PC-3 (cell line): ENCODE results near the gene AGFG1. TPM values are rescaled to one million over a fixed set of nuclear protein-coding genes. Genes with fewer than 3 reads are reported as not detected.

Experiments
- ATAC-seq: fragments of 200-7000 bp; cut with Tn5 transposase; 2 replicates; pipeline ENCODE4 v1.9.1; 2020; ENCODE audit warnings: mild to moderate bottlenecking, moderate library complexity
- BruUV-seq: library from RNA; stranded (reverse); fragments of 400-500 nt; replicated peaks from 2 replicates; lab custom pipeline; 2021; lab: Mats Ljungman, UMichigan
- CTCF ChIA-PET: fragments of 300-600 bp; sonication (Branson Sonifier 250); formaldehyde crosslinking; loops from one replicate; lab custom pipeline; 2022; ENCODE audit warnings: antibody characterized with exemption; lab: Charles Lee
- POLR2A ChIA-PET: fragments of 300-600 bp; sonication (Branson Sonifier 250); formaldehyde crosslinking; loops from one replicate; lab custom pipeline; 2022; ENCODE audit warnings: antibody characterized with exemption; ENCODE audit not compliant: unreplicated experiment; lab: Charles Lee
- DNase-seq: peaks from one replicate; pipeline ENCODE4 v3.0.0-alpha.2; 2015
- H2AFZ ChIP-seq: fragments of 300-600 bp; sonication (generic); 2 replicates; pipeline ENCODE4 v1.6.0; 2016; ENCODE audit warnings: antibody characterized with exemption, low read length
- H3F3A ChIP-seq: fragments of 300-600 bp; sonication (generic); one replicate; pipeline ENCODE4 v1.6.0; 2017; ENCODE audit warnings: antibody characterized with exemption, low read length, control low read depth, mild to moderate bottlenecking; ENCODE audit not compliant: unreplicated experiment
- H3K27ac ChIP-seq: fragments of 300-600 bp; sonication (generic); 2 replicates; pipeline ENCODE4 v1.5.1; 2016; ENCODE audit warnings: mild to moderate bottlenecking, low read length
- H3K27me3 ChIP-seq: fragments of 300-600 bp; sonication (generic); 2 replicates; pipeline ENCODE4 v1.6.1; 2016; ENCODE audit warnings: low read length, mixed read lengths
- H3K36me3 ChIP-seq: fragments of 300-600 bp; sonication (generic); 2 replicates; pipeline ENCODE4 v1.6.1; 2016; ENCODE audit warnings: low read depth, mixed run types, low read length, mixed read lengths
- H3K4me1 ChIP-seq: fragments of 300-600 bp; sonication (generic); 2 replicates; pipeline ENCODE4 v1.5.1; 2016; ENCODE audit warnings: low read length; ENCODE audit not compliant: insufficient read depth
- H3K4me2 ChIP-seq: fragments of 300-600 bp; sonication (generic); 2 replicates; pipeline ENCODE4 v1.6.0; 2016; ENCODE audit warnings: low read length
- H3K4me3 ChIP-seq: fragments of 300-600 bp; sonication (generic); 2 replicates; pipeline ENCODE4 v1.5.1; 2016; ENCODE audit warnings: mild to moderate bottlenecking, low read length, mixed read lengths
- H3K79me2 ChIP-seq: fragments of 300-600 bp; sonication (generic); 2 replicates; pipeline ENCODE4 v1.6.1; 2017; ENCODE audit warnings: low read length, mixed read lengths
- H3K9ac ChIP-seq: fragments of 300-600 bp; sonication (generic); 2 replicates; pipeline ENCODE4 v1.6.0; 2016; ENCODE audit warnings: mild to moderate bottlenecking, low read length
- H3K9me2 ChIP-seq: fragments of 300-600 bp; sonication (generic); replicated peaks from 2 replicates; pipeline ENCODE4 v1.6.1; 2016; ENCODE audit warnings: mixed run types, low read length, mixed read lengths
- H3K9me3 ChIP-seq: fragments of 300-600 bp; sonication (generic); 2 replicates; pipeline ENCODE4 v1.6.1; 2016; ENCODE audit warnings: low read length, mixed read lengths
- H4K20me1 ChIP-seq: fragments of 300-600 bp; sonication (generic); 2 replicates; pipeline ENCODE4 v1.6.1; 2016; ENCODE audit warnings: low read length, mixed read lengths
- EZH2 ChIP-seq: fragments of 300-600 bp; sonication (generic); IDR thresholded peaks from one replicate; pipeline ENCODE4 v1.6.1; 2017; ENCODE audit warnings: antibody characterized with exemption, mild to moderate bottlenecking, low read length; ENCODE audit not compliant: unreplicated experiment
- EZH2phosphoT487 ChIP-seq: fragments of 300-600 bp; sonication (generic); IDR thresholded peaks from 2 replicates; pipeline ENCODE4 v1.6.1; 2018; ENCODE audit warnings: mild to moderate bottlenecking, antibody characterized with exemption, low read length, borderline replicate concordance
- intact Hi-C: fragments of 100-400 bp; cut with micrococcal nuclease; formaldehyde crosslinking; loops from 2 replicates; pipeline ENCODE4 v1.9.0; 2023
- total RNA-seq: library from RNA; depleted of rRNA; stranded (reverse); fragments of >200 nt; gene quantifications from 2 replicates; pipeline ENCODE4 v1.2.3, GENCODE V29; 2014
- TF ChIP-seq, protein P1 (sequence below): fragments of 300-600 bp; sonication (generic); conservative IDR thresholded peaks from 2 replicates; pipeline ENCODE4 v1.5.1; 2017; ENCODE audit warnings: antibody characterized with exemption, low read depth, mild to moderate bottlenecking, low read length

Gene AGFG1
- total RNA-seq, 1 experiment from 2014 or later: 56.3 TPM

DNA sequence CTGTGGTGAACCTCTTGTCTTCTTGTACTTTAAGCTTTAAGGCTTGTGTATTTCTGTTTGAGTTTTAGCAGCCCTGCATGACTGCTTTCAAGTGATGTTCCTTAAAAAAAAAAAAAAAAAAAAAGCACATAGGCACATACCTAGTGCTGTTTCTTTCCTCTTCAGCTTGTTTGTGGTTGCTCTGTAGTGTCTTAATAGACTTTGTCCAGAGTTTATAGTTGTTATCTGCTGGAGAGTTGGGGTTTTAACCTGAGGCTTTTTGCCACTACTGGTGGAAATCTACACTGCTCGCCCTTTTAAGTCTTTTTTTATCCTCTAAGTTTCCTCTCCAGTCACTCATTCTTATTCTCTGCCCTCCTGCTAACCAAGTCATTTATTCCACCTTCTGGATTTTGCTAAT is 34.5 kb downstream of the AGFG1 start:
- Histone ChIP-seq H3K79me2 (peaks cover 100% of the 10 kb centered on the region), H2AFZ (no peak overlapping the region), H3K9me3 (no peaks in the 10 kb centered on the region), H3K27me3 (no peaks in the 10 kb centered on the region), H3K4me3 (no peak overlapping the region), H3K4me2 (no peak overlapping the region), H3K9me2 (no peaks in the 10 kb centered on the region), H3K36me3 (no peaks in the 10 kb centered on the region), H3K27ac (no peak overlapping the region), H3F3A (no peaks in the 10 kb centered on the region), H4K20me1 (peaks cover 42% of the 10 kb centered on the region), H3K4me1 (peaks cover 55% of the 10 kb centered on the region), H3K9ac (no peak overlapping the region)
- CTCF ChIA-PET: no interaction called here
- POLR2A ChIA-PET: no interaction called here
- no TSS peak for BruUV-seq
- ATAC-seq (no peak), DNase-seq (no peak)
- TF ChIP-seq EZH2phosphoT487 (no peak), EZH2 (no peak)
- TF ChIP-seq, protein P1, sequence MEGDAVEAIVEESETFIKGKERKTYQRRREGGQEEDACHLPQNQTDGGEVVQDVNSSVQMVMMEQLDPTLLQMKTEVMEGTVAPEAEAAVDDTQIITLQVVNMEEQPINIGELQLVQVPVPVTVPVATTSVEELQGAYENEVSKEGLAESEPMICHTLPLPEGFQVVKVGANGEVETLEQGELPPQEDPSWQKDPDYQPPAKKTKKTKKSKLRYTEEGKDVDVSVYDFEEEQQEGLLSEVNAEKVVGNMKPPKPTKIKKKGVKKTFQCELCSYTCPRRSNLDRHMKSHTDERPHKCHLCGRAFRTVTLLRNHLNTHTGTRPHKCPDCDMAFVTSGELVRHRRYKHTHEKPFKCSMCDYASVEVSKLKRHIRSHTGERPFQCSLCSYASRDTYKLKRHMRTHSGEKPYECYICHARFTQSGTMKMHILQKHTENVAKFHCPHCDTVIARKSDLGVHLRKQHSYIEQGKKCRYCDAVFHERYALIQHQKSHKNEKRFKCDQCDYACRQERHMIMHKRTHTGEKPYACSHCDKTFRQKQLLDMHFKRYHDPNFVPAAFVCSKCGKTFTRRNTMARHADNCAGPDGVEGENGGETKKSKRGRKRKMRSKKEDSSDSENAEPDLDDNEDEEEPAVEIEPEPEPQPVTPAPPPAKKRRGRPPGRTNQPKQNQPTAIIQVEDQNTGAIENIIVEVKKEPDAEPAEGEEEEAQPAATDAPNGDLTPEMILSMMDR: no peak
- intact Hi-C loops: no loop called here

DNA sequence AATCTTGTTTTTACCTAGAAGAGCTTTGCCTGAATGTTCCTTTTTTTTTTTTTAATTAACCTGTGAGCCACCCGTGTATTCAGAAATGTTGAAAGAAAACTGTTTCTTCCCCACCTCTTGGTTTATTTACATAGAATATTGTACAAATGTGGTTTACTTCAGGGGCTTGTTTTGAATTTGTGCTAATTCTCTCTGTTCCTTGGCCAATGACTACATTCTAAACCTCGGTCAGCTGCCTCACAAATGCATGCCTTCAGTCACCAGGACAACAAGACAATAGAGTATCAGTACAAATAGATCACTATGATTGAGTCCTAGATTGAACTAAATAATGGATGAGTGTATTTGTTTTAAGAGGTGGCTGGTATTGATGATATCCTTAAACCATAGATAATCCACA is 36.0 kb downstream of the AGFG1 start:
- Histone ChIP-seq H3K9ac (no peak overlapping the region), H3K36me3 (no peaks in the 10 kb centered on the region), H3K4me1 (peaks cover 52% of the 10 kb centered on the region), H3K27ac (no peak overlapping the region), H4K20me1 (peaks cover 54% of the 10 kb centered on the region), H3K79me2 (peaks cover 100% of the 10 kb centered on the region), H3K4me2 (no peak overlapping the region), H3K27me3 (no peaks in the 10 kb centered on the region), H2AFZ (no peak overlapping the region), H3F3A (no peaks in the 10 kb centered on the region), H3K4me3 (no peak overlapping the region), H3K9me2 (no peaks in the 10 kb centered on the region), H3K9me3 (no peaks in the 10 kb centered on the region)
- POLR2A ChIA-PET: no interaction called here
- DNase-seq (no peak), ATAC-seq (no peak)
- intact Hi-C loops: no loop called here
- TF ChIP-seq, protein P1: no peak
- TF ChIP-seq EZH2 (no peak), EZH2phosphoT487 (no peak)
- no TSS peak for BruUV-seq
- CTCF ChIA-PET: no interaction called here

DNA sequence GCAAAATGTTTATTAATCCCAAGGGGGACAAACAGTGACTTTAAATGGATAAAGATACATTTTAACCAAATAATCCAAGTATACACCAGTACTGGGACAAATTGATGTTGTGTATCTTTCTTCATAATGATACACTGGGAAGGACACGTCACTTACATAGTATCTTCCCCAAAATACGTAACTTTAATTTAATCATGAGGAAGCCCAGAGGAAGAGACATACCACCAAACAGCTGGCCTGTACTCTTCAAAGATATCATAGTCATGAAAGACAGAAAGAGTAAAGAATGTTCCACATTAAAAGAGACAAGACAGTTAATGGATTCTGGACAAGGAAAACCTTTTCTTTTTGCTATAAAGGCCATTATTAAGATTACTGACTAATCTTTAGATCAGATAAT is 37.1 kb downstream of the AGFG1 start:
- Histone ChIP-seq H3K9ac (no peak overlapping the region), H3F3A (no peaks in the 10 kb centered on the region), H3K9me3 (no peaks in the 10 kb centered on the region), H3K36me3 (no peaks in the 10 kb centered on the region), H3K4me1 (peaks cover 41% of the 10 kb centered on the region), H3K27ac (no peak overlapping the region), H3K9me2 (no peaks in the 10 kb centered on the region), H2AFZ (no peak overlapping the region), H3K79me2 (peaks cover 100% of the 10 kb centered on the region), H3K4me2 (no peak overlapping the region), H4K20me1 (peaks cover 58% of the 10 kb centered on the region), H3K4me3 (no peak overlapping the region), H3K27me3 (no peaks in the 10 kb centered on the region)
- ChIA-PET CTCF (interaction anchor here (0.7 kb wide), 1 partner anchor 103 kb away, joined by 6 read pairs; no protein-coding TSS in a partner anchor), POLR2A (no interaction called here)
- DNase-seq: no peak
- ATAC-seq: no peak
- no TSS peak for BruUV-seq
- TF ChIP-seq EZH2 (no peak), EZH2phosphoT487 (no peak)
- TF ChIP-seq, protein P1: no peak
- intact Hi-C loops: no loop called here
